Activated naive CD4-positive, alpha-beta T cell treated with anti-CD3 and anti-CD28 coated beads, Interleukin-2, amount 10 ng/mL, durations not matched to agents 7 days and 5 days (primary cell): Measurements from ENCODE around the gene MAPK12.
"Not testable (repeated sequence)": the region's sequence is repeated elsewhere in the genome, so short reads cannot be mapped to it uniquely, and the experiment has no call there.

Experiments used
- CTCF ChIA-PET: fragments of 350-600 bp; sonication (Branson Sonifier 250); formaldehyde crosslinking; loops from one replicate; lab custom pipeline; 2021; ENCODE audit warnings: antibody characterized with exemption; lab: Charles Lee
- DNase-seq: peaks from one replicate; pipeline ENCODE4 v3.0.0-alpha.2; 2020
- H3K27ac Mint-ChIP-seq: one replicate; pipeline ENCODE4 v1.8.0; 2021; ENCODE audit warnings: mild to moderate bottlenecking, moderate library complexity, mixed read lengths
- H3K27me3 Mint-ChIP-seq: one replicate; pipeline ENCODE4 v1.8.0; 2021; ENCODE audit warnings: mild to moderate bottlenecking, mixed read lengths
- H3K36me3 Mint-ChIP-seq: one replicate; pipeline ENCODE4 v1.8.0; 2021; ENCODE audit warnings: mixed read lengths
- H3K4me1 Mint-ChIP-seq: one replicate; pipeline ENCODE4 v1.8.0; 2021; ENCODE audit warnings: mixed read lengths
- H3K4me3 Mint-ChIP-seq: one replicate; pipeline ENCODE4 v1.8.0; 2021; ENCODE audit warnings: mild to moderate bottlenecking, moderate library complexity, mixed read lengths
- H3K9me3 Mint-ChIP-seq: one replicate; pipeline ENCODE4 v1.8.0; 2021; ENCODE audit warnings: mixed read lengths

Gene MAPK12

DNA sequence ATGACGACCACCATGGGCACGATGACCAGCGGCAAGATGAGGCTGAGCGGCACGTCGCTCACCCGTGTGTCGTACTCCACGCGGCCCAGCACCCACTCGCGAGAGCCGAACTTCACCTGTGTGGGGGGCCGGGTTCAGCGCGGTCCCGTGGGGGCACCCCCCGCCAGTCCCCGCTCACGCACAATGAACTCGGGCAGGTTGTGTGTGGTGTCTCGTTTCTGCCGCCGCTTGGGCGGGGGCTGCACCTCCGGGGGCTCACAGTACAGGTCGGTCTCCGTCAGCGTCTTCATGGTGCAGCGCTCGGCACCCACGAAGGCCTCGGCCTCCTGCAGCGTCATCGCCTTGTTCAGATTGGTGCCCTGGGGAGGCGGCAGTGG, 19.9 kb upstream of the MAPK12 start:
- Mint-ChIP-seq H3K4me1 (no peaks in the 10 kb centered on the region), H3K36me3 (no peaks in the 10 kb centered on the region), H3K4me3 (no peak overlapping the region), H3K27me3 (no peaks in the 10 kb centered on the region), H3K9me3 (no peaks in the 10 kb centered on the region), H3K27ac (no peak overlapping the region)
- no peak for DNase-seq
- CTCF ChIA-PET = no interaction called here

DNA sequence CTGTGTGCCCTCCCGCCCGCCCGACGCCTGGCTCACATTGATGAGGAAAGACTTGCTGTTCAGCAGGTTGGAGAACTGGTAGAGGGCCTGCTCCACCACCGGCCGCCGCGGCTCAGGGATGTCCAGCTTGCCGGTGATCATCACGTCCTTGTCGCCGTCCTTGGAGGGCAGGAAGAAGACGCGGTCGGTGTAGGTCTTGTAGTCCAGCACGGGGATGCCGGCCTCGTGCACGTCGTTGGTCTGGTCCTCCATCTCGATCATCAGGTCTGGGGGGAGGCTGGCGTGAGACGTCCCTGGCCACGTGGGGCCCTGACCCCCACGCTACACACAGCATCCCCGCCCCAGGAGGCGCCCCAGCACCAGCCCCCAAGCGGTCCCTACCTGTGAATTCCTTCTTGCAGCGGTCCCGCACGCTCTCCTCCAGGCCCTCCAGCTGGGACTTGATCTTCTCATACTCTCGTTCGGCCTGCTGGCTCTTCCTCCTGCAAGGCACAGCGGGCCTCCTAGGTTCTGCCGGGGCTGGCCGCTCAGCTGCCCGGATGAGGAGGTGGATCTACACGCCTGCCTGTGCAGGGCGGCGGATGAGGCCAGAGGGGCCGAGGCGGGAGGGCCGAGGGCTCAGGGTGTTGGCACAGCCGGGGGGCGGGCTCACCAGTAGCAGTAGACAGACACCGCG, 19.4 kb upstream of the MAPK12 start:
- CTCF ChIA-PET = no interaction called here

DNA sequence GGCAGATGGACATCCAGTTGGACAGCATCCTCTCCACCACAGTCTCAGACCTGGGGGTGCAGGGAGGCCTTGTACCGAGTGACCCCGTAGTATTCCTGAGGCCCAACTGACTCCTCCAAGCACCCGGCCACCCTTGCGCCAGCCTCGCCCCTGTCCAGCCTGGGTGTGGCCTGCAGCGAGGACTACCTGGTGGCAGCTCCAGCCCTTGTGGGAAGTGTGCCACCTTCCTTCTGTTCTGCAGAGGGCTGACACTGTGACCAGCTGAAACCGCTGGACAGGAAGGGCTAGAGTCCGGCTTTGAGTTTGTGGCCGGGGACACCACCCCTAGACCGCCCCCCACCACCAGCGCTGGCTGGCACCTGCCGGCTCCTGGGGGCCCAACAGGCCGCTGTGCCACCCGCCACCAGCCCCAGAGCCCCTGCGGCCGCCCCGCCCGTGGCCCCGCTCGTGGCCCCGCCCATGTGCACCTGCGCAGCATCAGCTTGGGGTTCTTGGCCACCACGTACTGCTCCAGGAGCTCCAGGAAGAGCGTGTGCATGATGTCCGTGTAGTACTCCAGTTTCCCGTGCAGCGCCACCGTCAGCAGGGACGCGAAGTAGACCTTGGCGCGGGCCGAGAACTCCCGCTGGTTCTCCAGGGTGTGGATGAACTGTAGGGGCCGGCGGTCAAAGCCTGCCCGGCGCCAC, 18.7 kb upstream of the MAPK12 start:
- no peak overlapping the region for H3K27ac Mint-ChIP-seq
- no peaks in the 10 kb centered on the region for H3K27me3 Mint-ChIP-seq
- no peak overlapping the region for H3K4me3 Mint-ChIP-seq
- CTCF ChIA-PET = interaction anchor here (0.9 kb wide), 1 partner anchor 46 kb away, joined by 3 read pairs; the partner anchor contains the start of gene DENND6B
- DNase-seq = no peak
- H3K36me3 Mint-ChIP-seq = no peaks in the 10 kb centered on the region
- no peaks in the 10 kb centered on the region for H3K4me1 Mint-ChIP-seq
- no peaks in the 10 kb centered on the region for H3K9me3 Mint-ChIP-seq

More for the DNA sequence above, 19.4 kb upstream of the MAPK12 start:
- Mint-ChIP-seq H3K4me3 (no peak overlapping the region), H3K36me3 (no peaks in the 10 kb centered on the region), H3K9me3 (no peaks in the 10 kb centered on the region), H3K27ac (no peak overlapping the region), H3K27me3 (no peaks in the 10 kb centered on the region), H3K4me1 (no peaks in the 10 kb centered on the region)
- DNase-seq = no peak

DNA sequence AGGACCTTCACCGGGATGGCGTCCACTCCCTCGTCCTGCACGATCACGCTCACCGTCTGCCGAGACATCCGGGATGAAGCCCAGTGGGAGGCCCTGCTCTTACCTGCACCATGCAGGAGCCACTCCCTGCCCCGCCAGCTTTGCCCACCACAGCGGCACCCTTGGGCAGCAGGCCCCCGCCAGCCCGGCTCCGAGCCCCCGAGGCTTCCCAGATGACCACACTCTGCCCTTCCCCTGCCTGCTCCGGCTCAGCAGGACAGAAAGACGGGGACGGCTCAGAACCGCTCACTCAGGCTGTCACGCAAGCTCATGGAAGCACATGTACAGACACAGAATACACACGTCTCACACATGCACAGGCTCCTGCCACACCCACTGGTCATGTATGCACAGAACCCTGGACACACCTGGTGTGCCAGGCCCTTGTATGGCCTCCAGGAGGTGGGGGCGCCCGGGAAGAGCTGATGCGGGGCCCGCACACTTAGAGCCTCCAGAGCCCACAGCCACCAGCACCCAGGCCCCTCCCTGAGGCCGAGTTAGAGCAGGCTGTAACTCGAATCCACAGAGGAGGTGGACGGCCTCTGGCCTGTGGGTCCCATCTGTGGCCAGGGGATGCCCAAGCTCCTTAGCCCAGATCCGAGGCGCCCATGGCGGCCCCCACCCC, 17.6 kb upstream of the MAPK12 start:
- H3K36me3 Mint-ChIP-seq = no peaks in the 10 kb centered on the region
- no peaks in the 10 kb centered on the region for H3K9me3 Mint-ChIP-seq
- no peak for DNase-seq
- H3K4me3 Mint-ChIP-seq = no peak overlapping the region
- no peak overlapping the region for H3K27ac Mint-ChIP-seq
- no peaks in the 10 kb centered on the region for H3K4me1 Mint-ChIP-seq
- peaks cover 3% of the 10 kb centered on the region for H3K27me3 Mint-ChIP-seq
- CTCF ChIA-PET = interaction anchor here (0.9 kb wide), 1 partner anchor 47 kb away, joined by 3 read pairs; the partner anchor contains the start of gene DENND6B

DNA sequence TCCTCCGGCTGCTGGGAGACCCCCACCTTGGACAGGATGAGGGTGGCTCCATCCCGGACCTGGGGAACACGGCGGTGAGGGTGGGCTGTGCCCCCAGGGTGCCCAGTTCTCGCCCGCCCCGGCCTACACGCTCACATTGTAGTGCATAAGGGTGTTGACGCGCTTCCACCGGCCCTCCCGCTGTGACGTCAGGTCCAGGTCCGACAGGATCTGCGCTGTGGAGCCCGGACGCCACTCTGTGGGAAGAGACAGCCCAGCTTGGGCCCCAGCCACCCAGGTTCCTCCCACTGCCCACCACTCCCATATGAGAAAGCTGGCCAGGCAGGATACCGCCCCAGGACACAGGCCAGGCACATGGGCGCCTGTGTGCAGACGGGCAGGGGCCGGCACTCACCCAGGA, 17.0 kb upstream of the MAPK12 start:
- Mint-ChIP-seq H3K4me3 (no peak overlapping the region), H3K36me3 (no peaks in the 10 kb centered on the region), H3K9me3 (no peaks in the 10 kb centered on the region), H3K27ac (no peak overlapping the region), H3K27me3 (peaks cover 9% of the 10 kb centered on the region), H3K4me1 (no peaks in the 10 kb centered on the region)
- no peak for DNase-seq
- CTCF ChIA-PET = no interaction called here

DNA sequence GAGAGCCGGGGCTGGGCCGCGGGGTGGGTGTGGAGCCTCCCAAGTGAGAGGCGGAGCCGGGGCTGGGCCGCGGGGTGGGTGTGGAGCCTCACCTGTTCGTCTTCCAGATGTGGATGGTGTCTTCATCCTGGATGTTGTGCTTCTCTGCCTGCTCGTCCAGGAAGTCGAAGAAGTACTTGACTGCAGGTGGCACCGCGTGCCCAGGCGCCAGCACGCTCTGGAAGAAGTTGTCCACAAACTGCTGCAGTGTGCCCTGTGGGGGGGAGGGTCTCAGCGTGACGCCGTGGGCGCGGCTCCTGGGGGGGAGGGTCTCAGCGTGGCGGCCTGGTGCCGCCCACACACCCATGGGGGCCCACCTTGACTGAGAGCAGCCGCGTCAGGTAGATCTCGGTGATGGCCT, 16.3 kb upstream of the MAPK12 start:
- no peak overlapping the region for H3K27ac Mint-ChIP-seq

DNA sequence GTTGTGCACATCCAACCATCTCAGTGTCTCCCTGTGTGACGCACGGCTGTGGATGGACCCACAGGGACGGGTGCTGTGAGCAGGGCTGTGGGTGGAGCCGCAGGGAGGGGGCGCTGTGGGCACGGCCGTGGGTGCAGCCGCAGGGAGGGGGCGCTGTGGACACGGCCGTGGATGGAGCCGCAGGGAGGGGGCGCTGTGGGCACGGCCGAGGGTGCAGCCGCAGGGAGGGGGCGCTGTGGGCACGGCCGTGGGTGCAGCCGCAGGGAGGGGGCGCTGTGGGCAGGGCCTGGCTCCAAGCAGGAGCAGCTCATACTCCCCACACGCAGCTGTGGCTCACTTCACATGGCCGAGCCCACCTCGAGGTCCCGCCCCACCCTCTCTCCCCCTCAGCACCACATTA, 14.7 kb upstream of the MAPK12 start:
- peaks cover under 1% of the 10 kb centered on the region for H3K4me1 Mint-ChIP-seq
- no peaks in the 10 kb centered on the region for H3K36me3 Mint-ChIP-seq
- H3K27me3 Mint-ChIP-seq = peaks cover 31% of the 10 kb centered on the region
- H3K27ac Mint-ChIP-seq = no peak overlapping the region
- DNase-seq = peak; percentile 63
- H3K4me3 Mint-ChIP-seq = no peak overlapping the region
- CTCF ChIA-PET = interaction anchor here (0.6 to 2.7 kb wide), 21 partner anchors 17 to 418 kb away, joined by 3 to 30 read pairs (median 4); partner anchors contain the start of genes DENND6B and LMF2
- H3K9me3 Mint-ChIP-seq = no peaks in the 10 kb centered on the region

More for the DNA sequence above, 16.3 kb upstream of the MAPK12 start:
- CTCF ChIA-PET = no interaction called here
- H3K4me3 Mint-ChIP-seq = no peak overlapping the region
- H3K9me3 Mint-ChIP-seq = no peaks in the 10 kb centered on the region
- peaks cover 16% of the 10 kb centered on the region for H3K27me3 Mint-ChIP-seq
- no peaks in the 10 kb centered on the region for H3K36me3 Mint-ChIP-seq
- H3K4me1 Mint-ChIP-seq = no peaks in the 10 kb centered on the region
- no peak for DNase-seq

DNA sequence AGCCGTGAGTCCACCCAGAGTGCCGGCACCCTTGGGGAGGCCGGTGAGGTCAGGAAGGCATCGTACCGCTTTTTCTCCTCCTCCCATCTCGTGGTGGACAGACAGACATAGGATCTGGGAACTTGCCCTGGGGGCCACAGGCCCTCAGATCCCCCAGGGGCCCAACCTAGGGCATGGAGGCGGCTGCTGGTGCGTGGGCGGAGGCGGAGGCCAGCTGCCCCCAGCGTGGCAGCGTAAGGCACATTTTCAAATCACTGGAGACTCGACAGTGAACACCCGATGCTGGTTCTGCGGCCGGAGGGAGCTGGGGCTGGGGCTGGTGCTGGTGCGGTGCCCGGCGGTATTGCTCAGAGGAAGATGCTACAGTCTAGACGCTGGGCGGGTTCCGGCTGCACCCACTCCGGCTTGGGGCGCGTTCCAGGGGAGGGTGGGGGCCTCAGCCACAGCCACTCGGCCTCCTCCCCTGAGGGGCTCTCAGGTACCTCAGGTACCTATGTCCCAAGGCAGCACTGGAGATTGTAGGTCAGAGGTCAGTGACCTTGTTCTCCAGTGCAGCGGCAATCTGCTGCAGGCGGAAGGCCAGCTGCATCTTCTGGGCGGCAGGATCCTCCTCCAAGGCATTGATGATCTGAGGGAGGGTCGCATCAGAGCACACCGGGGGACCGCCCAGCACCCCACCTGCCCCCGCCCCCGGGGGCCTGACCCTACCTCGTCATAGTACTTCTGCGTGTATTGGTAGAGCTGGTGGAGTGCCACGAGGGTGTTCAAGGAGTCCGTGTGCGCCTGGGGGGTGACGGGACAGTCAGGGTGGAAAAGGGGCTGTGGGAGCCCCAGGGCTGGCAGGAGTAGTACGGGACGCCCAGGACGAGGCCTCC, 13.9 kb upstream of the MAPK12 start:
- H3K4me3 Mint-ChIP-seq = no peak overlapping the region
- no peaks in the 10 kb centered on the region for H3K36me3 Mint-ChIP-seq
- no peak overlapping the region for H3K27ac Mint-ChIP-seq
- DNase-seq = no peak
- H3K9me3 Mint-ChIP-seq = no peaks in the 10 kb centered on the region
- CTCF ChIA-PET = interaction anchor here (0.8 to 2.7 kb wide), 15 partner anchors 17 to 346 kb away, joined by 3 to 30 read pairs (median 4); partner anchors contain the start of gene LMF2
- H3K4me1 Mint-ChIP-seq = peaks cover 7% of the 10 kb centered on the region
- H3K27me3 Mint-ChIP-seq = peaks cover 38% of the 10 kb centered on the region

DNA sequence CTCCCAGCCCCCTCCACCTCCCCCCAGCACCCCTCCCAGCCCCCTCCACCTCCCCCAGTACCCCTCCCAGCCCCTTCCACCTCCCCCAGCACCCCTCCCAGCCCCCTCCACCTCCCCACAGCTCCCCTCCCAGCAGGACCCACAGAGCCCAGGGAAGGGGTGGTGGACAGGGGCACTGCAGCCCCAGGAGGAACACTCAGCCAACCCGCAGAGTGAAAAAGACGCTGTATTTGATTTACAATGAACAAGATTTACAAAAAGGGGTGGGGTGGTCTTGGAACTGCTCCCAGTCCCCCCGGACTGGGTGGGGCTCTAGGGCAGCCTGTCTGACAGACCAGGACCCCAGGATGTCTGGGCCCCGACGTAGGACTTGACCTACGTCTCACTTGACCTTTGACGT, 13.3 kb upstream of the MAPK12 start:
- no peaks in the 10 kb centered on the region for H3K36me3 Mint-ChIP-seq
- DNase-seq = no peak
- H3K27me3 Mint-ChIP-seq = peaks cover 39% of the 10 kb centered on the region
- H3K4me1 Mint-ChIP-seq = peaks cover 7% of the 10 kb centered on the region
- no peak overlapping the region for H3K4me3 Mint-ChIP-seq
- no peak overlapping the region for H3K27ac Mint-ChIP-seq
- H3K9me3 Mint-ChIP-seq = no peaks in the 10 kb centered on the region
- CTCF ChIA-PET = interaction anchor here (1.3 to 2.7 kb wide), 7 partner anchors 40 to 224 kb away, joined by 4 to 30 read pairs (median 7); no protein-coding TSS in a partner anchor

DNA sequence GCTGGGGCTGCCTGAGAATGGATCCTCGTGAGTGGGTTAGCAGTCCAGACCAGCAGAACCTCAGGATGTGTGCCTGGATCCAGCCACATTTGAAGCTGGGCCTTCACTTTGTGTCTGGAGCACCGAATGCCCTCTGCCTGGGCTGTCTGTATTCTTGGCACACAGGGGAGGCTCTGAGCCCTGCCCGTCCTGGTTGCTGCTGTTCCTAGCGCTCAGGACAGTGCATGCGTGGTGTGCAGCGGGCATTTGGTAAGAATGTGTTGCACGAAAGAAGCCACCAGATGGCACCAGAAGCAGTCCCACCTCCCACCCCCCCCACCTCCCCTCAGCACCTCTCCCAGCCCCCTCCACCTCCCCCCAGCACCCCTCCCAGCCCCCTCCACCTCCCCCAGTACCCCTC, 12.8 kb upstream of the MAPK12 start:
- no peaks in the 10 kb centered on the region for H3K36me3 Mint-ChIP-seq
- peaks cover 42% of the 10 kb centered on the region for H3K27me3 Mint-ChIP-seq
- DNase-seq = peak; percentile 64
- CTCF ChIA-PET = interaction anchor here (1.3 to 2.6 kb wide), 5 partner anchors 40 to 224 kb away, joined by 4 to 10 read pairs (median 7); partner anchors contain the start of gene DENND6B
- H3K4me3 Mint-ChIP-seq = no peak overlapping the region
- H3K4me1 Mint-ChIP-seq = peaks cover 9% of the 10 kb centered on the region
- no peak overlapping the region for H3K27ac Mint-ChIP-seq
- no peaks in the 10 kb centered on the region for H3K9me3 Mint-ChIP-seq

DNA sequence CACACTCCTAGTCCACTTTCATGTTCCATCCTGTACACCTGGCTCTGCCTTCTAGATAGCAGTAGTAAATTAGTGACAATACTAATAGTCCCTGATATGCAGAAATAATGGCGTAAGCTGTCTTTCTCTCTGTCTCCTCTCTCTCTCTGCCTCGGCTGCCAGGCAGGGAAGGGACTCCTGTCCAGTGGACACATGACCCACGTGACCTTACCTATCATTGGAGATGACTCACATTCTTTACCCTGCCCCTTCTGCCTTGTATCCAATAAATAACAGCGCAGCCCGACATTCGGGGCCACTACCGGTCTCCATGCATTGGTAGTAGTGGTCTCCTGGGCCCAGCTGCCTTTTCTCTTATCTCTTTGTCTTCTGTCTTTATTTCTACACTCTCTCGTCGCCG, 12.3 kb upstream of the MAPK12 start:
- Mint-ChIP-seq H3K27me3 (peaks cover 47% of the 10 kb centered on the region), H3K4me1 (peaks cover 12% of the 10 kb centered on the region)
- not testable (repeated sequence) for H3K9me3 Mint-ChIP-seq, H3K36me3 Mint-ChIP-seq, DNase-seq, H3K27ac Mint-ChIP-seq, H3K4me3 Mint-ChIP-seq
- CTCF ChIA-PET = interaction anchor here (1.3 to 2.6 kb wide), 5 partner anchors 41 to 225 kb away, joined by 4 to 10 read pairs (median 7); partner anchors contain the start of gene DENND6B

DNA sequence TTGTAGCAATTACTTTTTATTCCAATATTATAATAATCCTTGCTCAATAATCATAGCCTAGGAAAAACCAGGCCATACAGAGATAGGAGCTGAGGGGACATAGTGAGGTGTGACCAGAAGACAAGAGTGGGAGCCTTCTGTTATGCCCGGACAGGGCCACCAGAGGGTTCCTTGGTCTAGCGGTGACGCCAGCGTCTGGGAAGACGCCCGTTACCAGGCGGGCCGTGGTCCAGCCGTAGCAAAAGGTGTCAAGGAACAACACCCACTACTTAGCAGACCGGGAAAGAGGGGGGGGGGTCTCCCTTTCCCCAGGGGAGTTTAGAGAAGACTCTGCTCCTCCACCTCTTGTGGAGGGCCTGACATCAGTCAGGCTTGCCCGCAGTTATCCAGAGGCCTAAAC, 11.9 kb upstream of the MAPK12 start:
- not testable (repeated sequence) for H3K27ac Mint-ChIP-seq, DNase-seq, H3K36me3 Mint-ChIP-seq, H3K4me3 Mint-ChIP-seq, H3K9me3 Mint-ChIP-seq
- peaks cover 16% of the 10 kb centered on the region for H3K4me1 Mint-ChIP-seq
- CTCF ChIA-PET = interaction anchor here (1.3 to 2.6 kb wide), 5 partner anchors 21 to 225 kb away, joined by 4 to 10 read pairs (median 7); partner anchors contain the start of gene DENND6B
- H3K27me3 Mint-ChIP-seq = peaks cover 52% of the 10 kb centered on the region

DNA sequence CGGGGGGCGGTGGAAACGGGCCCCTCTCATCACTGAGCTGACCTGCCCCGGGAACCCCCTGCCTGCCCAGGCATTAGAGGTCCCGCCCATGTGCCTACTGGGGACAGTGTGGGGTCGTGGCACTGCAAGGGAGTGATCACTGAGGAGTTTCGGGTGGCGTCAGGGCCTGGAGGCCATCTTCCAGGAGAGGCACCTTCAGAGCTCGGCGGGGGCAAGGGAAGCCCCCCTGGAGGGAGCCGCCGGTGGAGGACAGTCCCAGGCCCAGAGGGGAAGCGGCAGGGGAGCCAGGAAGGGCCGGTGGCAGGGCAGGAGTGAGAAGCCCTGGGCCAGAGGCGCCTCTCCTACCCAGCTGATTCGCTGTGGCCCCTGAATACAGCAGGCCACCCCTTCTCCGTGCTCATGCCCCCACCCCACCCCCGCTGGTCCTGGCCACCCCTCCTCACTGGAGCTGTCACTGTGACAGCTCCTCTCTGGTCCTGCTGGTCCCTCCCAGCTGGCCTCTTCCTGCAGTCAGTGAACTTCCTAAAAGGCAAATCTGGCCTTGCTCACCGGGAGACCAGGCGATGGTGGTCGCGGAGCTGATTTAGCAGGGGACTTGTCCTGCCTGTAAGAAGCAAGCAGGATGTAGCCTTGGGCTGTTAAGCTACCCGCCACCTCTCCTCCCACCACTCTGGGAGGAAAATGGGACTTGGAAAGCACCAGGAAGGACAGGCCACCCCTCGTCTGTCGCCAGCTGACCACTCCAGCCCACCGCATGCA, 10.7 kb upstream of the MAPK12 start:
- H3K36me3 Mint-ChIP-seq = no peaks in the 10 kb centered on the region

More for the DNA sequence above, 10.7 kb upstream of the MAPK12 start:
- DNase-seq = no peak
- no peak overlapping the region for H3K27ac Mint-ChIP-seq
- H3K4me3 Mint-ChIP-seq = no peak overlapping the region
- peaks cover 19% of the 10 kb centered on the region for H3K4me1 Mint-ChIP-seq
- CTCF ChIA-PET = interaction anchor here (0.8 to 2.6 kb wide), 5 partner anchors 19 to 226 kb away, joined by 3 to 11 read pairs (median 9); partner anchors contain the start of gene DENND6B
- peaks cover 57% of the 10 kb centered on the region for H3K27me3 Mint-ChIP-seq
- H3K9me3 Mint-ChIP-seq = no peaks in the 10 kb centered on the region
